Activated naive CD4-positive, alpha-beta T cell (primary cell): ENCODE data around the gene TLE5.
"Not testable (repeated sequence)": the region's sequence is repeated elsewhere in the genome, so short reads cannot be mapped to it uniquely, and the experiment has no call there.

Source experiments
- DNase-seq, 4 experiments: peaks; one replicate each; lab custom pipeline; 2025; lab: John Stamatoyannopoulos, UW

TLE5 gene

GRCh38 chr19:3061182-3062161 is 823 bp downstream of the TLE5 start:
- DNase-seq = peak in 2 of 4 experiments; percentile 76 to 83

GRCh38 chr19:3060857-3061181 is 1.5 kb downstream of the TLE5 start:
- DNase-seq = no peak

- DNase-seq = no peak
These were observed 2.6 kb downstream of the TLE5 start for GRCh38 chr19:3059653-3060052.

GRCh38 chr19:3058821-3059314 is 3.4 kb downstream of the TLE5 start:
- no peak for DNase-seq

GRCh38 chr19:3058009-3058820 is 4.1 kb downstream of the TLE5 start:
- no peak for DNase-seq

GRCh38 chr19:3057275-3057714 is 5.0 kb downstream of the TLE5 start:
- no peak for DNase-seq

GRCh38 chr19:3056417-3057088 is 5.7 kb downstream of the TLE5 start:
- no peak for DNase-seq

GRCh38 chr19:3055741-3056416 is 6.4 kb downstream of the TLE5 start:
- DNase-seq = no peak

- no peak for DNase-seq
These were observed 7.1 kb downstream of the TLE5 start for GRCh38 chr19:3054972-3055740.

GRCh38 chr19:3054265-3054971 is 7.9 kb downstream of the TLE5 start:
- DNase-seq = no peak

GRCh38 chr19:3053780-3054179 is 8.5 kb downstream of the TLE5 start:
- no peak for DNase-seq

GRCh38 chr19:3053218-3053621 is 9.1 kb downstream of the TLE5 start:
- no peak for DNase-seq

- DNase-seq = not testable (repeated sequence)
These were observed 12.3 kb downstream of the TLE5 start for GRCh38 chr19:3050016-3050415.

- no peak for DNase-seq
These were observed 13.2 kb downstream of the TLE5 start for GRCh38 chr19:3049089-3049488.

- no peak for DNase-seq
These were observed 14.1 kb downstream of the TLE5 start for GRCh38 chr19:3048190-3048533.

GRCh38 chr19:3047496-3048189 is 14.7 kb downstream of the TLE5 start:
- peak in 3 of 4 experiments; percentile 32 to 62 (median 50) for DNase-seq

GRCh38 chr19:3046698-3047495 is 15.4 kb downstream of the TLE5 start:
- DNase-seq = no peak

GRCh38 chr19:3045885-3046697 is 16.2 kb downstream of the TLE5 start:
- no peak for DNase-seq
